Neural cell (in vitro differentiated cells): ENCODE data around the gene ZNF287. TPM values are rescaled to one million over a fixed set of nuclear protein-coding genes. Genes with fewer than 3 reads are reported as not detected.

Source experiments
- H2AFZ ChIP-seq: fragments of 200-600, 300-800 bp; sonication (generic), shearing (Covaris generic); 2 replicates; pipeline ENCODE4 v1.6.0; 2014; ENCODE audit warnings: low read depth, mild to moderate bottlenecking, antibody characterized with exemption, low read length, moderate library complexity
- H3F3A ChIP-seq: fragments of 200-600 bp; shearing (Covaris generic); 2 replicates; pipeline ENCODE4 v1.6.1; 2016; ENCODE audit warnings: mild to moderate bottlenecking, moderate library complexity, mixed read lengths, antibody characterized with exemption, low read length; ENCODE audit not compliant: insufficient read depth, poor library complexity, severe bottlenecking
- H3K27ac ChIP-seq: fragments of 200-600, 300-800 bp; sonication (generic), shearing (Covaris generic); 2 replicates; pipeline ENCODE4 v1.5.1; 2014; ENCODE audit warnings: mild to moderate bottlenecking, low read length, moderate library complexity
- H3K27me3 ChIP-seq: fragments of 300-800, 200-600 bp; sonication (generic), shearing (Covaris generic); 2 replicates; pipeline ENCODE4 v1.6.0; 2014; ENCODE audit warnings: mild to moderate bottlenecking, low read depth, low read length, moderate library complexity; ENCODE audit not compliant: insufficient read depth
- H3K36me3 ChIP-seq: fragments of 300-800, 200-600 bp; sonication (generic), shearing (Covaris generic); 2 replicates; pipeline ENCODE4 v1.5.1; 2014; ENCODE audit warnings: mild to moderate bottlenecking, antibody characterized with exemption, low read length, moderate library complexity; ENCODE audit not compliant: insufficient read depth
- H3K4me2 ChIP-seq: fragments of 300-800, 200-600 bp; sonication (generic), shearing (Covaris generic); 2 replicates; pipeline ENCODE4 v1.6.0; 2014; ENCODE audit warnings: mild to moderate bottlenecking, low read length
- H3K4me3 ChIP-seq: fragments of 300-800, 200-600 bp; sonication (generic), shearing (Covaris generic); 2 replicates; pipeline ENCODE4 v1.5.1; 2014; ENCODE audit warnings: mild to moderate bottlenecking, low read length, moderate library complexity
- H3K79me2 ChIP-seq: fragments of 200-600 bp; shearing (Covaris generic); replicated peaks from 2 replicates; pipeline ENCODE4 v1.6.0; 2014; ENCODE audit warnings: mild to moderate bottlenecking, low read length, moderate library complexity; ENCODE audit not compliant: insufficient read depth
- H3K9ac ChIP-seq: fragments of 300-800, 200-600 bp; sonication (generic), shearing (Covaris generic); 2 replicates; pipeline ENCODE4 v1.6.1; 2016; ENCODE audit warnings: mild to moderate bottlenecking, low read length, mixed read lengths
- H3K9me2 ChIP-seq: fragments of 200-600 bp; shearing (Covaris generic); 2 replicates; pipeline ENCODE4 v1.6.1; 2016; ENCODE audit warnings: mild to moderate bottlenecking, low read length, mixed read lengths; ENCODE audit not compliant: insufficient read depth
- H3K9me3 ChIP-seq: fragments of 200-600, 300-800 bp; sonication (generic), shearing (Covaris generic); 2 replicates; pipeline ENCODE4 v1.6.1; 2016; ENCODE audit warnings: mild to moderate bottlenecking, mixed run types, low read length, moderate library complexity, mixed read lengths
- H4K20me1 ChIP-seq: fragments of 200-600 bp; shearing (Covaris generic); 2 replicates; pipeline ENCODE4 v1.6.1; 2016; ENCODE audit warnings: mild to moderate bottlenecking, mixed run types; ENCODE audit not compliant: insufficient read depth
- EP300 ChIP-seq: fragments of 450-650 bp; conservative IDR thresholded peaks from 2 replicates; pipeline ENCODE4 v1.6.1; 2014; ENCODE audit warnings: antibody characterized with exemption, mild to moderate bottlenecking, moderate library complexity; ENCODE audit not compliant: poor library complexity, severe bottlenecking
- EZH2 ChIP-seq: fragments of 200-600, 300-800 bp; shearing (Covaris generic), sonication (generic); IDR thresholded peaks from 2 replicates; pipeline ENCODE4 v1.6.1; 2014; ENCODE audit warnings: antibody characterized with exemption, low read length, borderline replicate concordance, mild to moderate bottlenecking; ENCODE audit not compliant: insufficient read depth, poor library complexity, severe bottlenecking
- MXI1 ChIP-seq: fragments of 450-650 bp; conservative IDR thresholded peaks from 2 replicates; pipeline ENCODE4 v1.6.1; 2014; ENCODE audit warnings: antibody characterized with exemption, mild to moderate bottlenecking; ENCODE audit not compliant: poor library complexity, severe bottlenecking
- POLR2AphosphoS5 ChIP-seq: IDR thresholded peaks from 2 replicates; pipeline ENCODE4 v1.6.1; 2012
- RAD21 ChIP-seq: fragments of 450-650 bp; conservative IDR thresholded peaks from 2 replicates; pipeline ENCODE4 v1.6.1; 2014; ENCODE audit warnings: antibody characterized with exemption, mild to moderate bottlenecking, moderate library complexity
- SMC3 ChIP-seq: fragments of 450-650 bp; conservative IDR thresholded peaks from 2 replicates; pipeline ENCODE4 v1.6.1; 2014; ENCODE audit warnings: antibody characterized with exemption, mild to moderate bottlenecking, moderate library complexity; ENCODE audit not compliant: poor library complexity
- TAF1 ChIP-seq: IDR thresholded peaks from 2 replicates; pipeline ENCODE4 v1.6.1; 2012; ENCODE audit warnings: low read depth
- polyA plus RNA-seq: library from polyadenylated mRNA; depleted of rRNA; stranded (reverse); fragments of >200 nt; gene quantifications from 2 replicates; pipeline ENCODE4 v1.2.3, GENCODE V29; 2014
- TF ChIP-seq, protein P1 (sequence below): IDR thresholded peaks from 2 replicates; pipeline ENCODE4 v1.6.1; 2012; ENCODE audit warnings: borderline replicate concordance
- TF ChIP-seq, protein P2 (sequence below): fragments of 450-650 bp; IDR thresholded peaks from 2 replicates; pipeline ENCODE4 v1.5.1; 2014; ENCODE audit warnings: antibody characterized with exemption, mild to moderate bottlenecking, moderate library complexity; ENCODE audit not compliant: poor library complexity, severe bottlenecking

Gene ZNF287
- polyA plus RNA-seq, 1 donor from 2014 or later, result 12.6 TPM

DNA sequence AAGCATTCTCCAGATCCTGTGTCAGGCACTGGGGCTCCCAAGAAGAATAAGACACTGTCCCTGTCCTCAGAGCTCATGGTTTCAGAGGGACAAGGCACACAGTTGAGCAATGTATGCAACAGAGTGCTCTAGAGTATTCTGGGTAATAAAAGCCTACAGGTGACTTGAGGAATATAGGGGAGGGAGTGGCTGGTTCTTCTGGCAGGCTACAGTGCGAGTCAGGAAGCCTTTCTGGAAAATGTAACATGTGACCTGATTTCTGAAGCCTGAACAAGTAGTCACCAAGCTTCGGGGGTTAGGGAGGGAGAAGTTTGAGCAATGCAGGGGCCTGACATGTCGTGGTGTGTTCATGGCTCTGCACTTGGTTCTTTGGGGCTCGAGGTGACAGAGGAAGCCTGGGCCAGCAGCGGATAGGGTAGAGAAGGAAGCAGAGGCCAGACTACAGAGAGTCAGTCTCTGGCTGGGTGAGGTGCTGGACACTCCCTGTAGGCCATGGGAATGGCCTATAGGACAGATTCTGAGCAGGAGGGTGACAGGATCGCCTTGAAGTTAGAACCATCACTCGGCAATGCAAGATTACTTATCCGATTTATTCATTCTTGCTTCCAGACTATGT is 61.0 kb downstream of the ZNF287 start:
- Histone ChIP-seq H2AFZ (no peak overlapping the region), H3K27me3 (no peaks in the 10 kb centered on the region), H3K9me2 (no peaks in the 10 kb centered on the region), H3K9me3 (no peaks in the 10 kb centered on the region), H3K27ac (no peak overlapping the region), H3K9ac (no peak overlapping the region), H3K79me2 (no peaks in the 10 kb centered on the region), H3K4me3 (no peak overlapping the region), H3F3A (no peaks in the 10 kb centered on the region), H3K4me2 (no peak overlapping the region), H4K20me1 (no peaks in the 10 kb centered on the region), H3K36me3 (no peaks in the 10 kb centered on the region)
- TF ChIP-seq TAF1, result no peak
- TF ChIP-seq, protein P1, sequence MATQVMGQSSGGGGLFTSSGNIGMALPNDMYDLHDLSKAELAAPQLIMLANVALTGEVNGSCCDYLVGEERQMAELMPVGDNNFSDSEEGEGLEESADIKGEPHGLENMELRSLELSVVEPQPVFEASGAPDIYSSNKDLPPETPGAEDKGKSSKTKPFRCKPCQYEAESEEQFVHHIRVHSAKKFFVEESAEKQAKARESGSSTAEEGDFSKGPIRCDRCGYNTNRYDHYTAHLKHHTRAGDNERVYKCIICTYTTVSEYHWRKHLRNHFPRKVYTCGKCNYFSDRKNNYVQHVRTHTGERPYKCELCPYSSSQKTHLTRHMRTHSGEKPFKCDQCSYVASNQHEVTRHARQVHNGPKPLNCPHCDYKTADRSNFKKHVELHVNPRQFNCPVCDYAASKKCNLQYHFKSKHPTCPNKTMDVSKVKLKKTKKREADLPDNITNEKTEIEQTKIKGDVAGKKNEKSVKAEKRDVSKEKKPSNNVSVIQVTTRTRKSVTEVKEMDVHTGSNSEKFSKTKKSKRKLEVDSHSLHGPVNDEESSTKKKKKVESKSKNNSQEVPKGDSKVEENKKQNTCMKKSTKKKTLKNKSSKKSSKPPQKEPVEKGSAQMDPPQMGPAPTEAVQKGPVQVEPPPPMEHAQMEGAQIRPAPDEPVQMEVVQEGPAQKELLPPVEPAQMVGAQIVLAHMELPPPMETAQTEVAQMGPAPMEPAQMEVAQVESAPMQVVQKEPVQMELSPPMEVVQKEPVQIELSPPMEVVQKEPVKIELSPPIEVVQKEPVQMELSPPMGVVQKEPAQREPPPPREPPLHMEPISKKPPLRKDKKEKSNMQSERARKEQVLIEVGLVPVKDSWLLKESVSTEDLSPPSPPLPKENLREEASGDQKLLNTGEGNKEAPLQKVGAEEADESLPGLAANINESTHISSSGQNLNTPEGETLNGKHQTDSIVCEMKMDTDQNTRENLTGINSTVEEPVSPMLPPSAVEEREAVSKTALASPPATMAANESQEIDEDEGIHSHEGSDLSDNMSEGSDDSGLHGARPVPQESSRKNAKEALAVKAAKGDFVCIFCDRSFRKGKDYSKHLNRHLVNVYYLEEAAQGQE, result no peak
- no peak for TF ChIP-seq POLR2AphosphoS5
- TF ChIP-seq MXI1, result no peak
- TF ChIP-seq, protein P2, sequence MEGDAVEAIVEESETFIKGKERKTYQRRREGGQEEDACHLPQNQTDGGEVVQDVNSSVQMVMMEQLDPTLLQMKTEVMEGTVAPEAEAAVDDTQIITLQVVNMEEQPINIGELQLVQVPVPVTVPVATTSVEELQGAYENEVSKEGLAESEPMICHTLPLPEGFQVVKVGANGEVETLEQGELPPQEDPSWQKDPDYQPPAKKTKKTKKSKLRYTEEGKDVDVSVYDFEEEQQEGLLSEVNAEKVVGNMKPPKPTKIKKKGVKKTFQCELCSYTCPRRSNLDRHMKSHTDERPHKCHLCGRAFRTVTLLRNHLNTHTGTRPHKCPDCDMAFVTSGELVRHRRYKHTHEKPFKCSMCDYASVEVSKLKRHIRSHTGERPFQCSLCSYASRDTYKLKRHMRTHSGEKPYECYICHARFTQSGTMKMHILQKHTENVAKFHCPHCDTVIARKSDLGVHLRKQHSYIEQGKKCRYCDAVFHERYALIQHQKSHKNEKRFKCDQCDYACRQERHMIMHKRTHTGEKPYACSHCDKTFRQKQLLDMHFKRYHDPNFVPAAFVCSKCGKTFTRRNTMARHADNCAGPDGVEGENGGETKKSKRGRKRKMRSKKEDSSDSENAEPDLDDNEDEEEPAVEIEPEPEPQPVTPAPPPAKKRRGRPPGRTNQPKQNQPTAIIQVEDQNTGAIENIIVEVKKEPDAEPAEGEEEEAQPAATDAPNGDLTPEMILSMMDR, result no peak
- no peak for TF ChIP-seq RAD21
- no peak for TF ChIP-seq SMC3
- TF ChIP-seq EP300, result no peak
- no peak for TF ChIP-seq EZH2

DNA sequence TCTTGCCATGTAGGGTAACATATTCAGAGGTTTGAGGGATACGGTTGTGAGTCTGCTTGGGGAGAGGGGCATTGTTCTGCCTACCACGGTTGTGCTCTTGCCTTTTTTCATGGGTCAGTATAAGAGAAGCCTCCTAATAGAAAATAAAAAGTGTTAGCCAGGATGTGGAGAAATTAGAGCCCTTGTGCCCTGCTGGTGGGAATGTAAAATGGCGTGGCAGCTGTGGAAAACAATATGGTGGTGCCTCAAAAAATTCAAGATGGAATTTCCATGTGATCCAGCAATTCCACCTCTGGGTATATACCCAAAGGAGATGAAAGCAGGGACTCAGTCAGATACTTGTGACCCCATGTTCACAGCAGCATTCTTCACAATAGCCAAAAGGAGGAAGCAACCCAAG is 62.8 kb downstream of the ZNF287 start:
- H3F3A ChIP-seq, result no peaks in the 10 kb centered on the region
- H3K79me2 ChIP-seq, result no peaks in the 10 kb centered on the region
- no peaks in the 10 kb centered on the region for H4K20me1 ChIP-seq
- H3K9me3 ChIP-seq, result no peaks in the 10 kb centered on the region
- H3K36me3 ChIP-seq, result no peaks in the 10 kb centered on the region
- H2AFZ ChIP-seq, result no peak overlapping the region
- TF ChIP-seq, protein P2, result no peak
- TF ChIP-seq SMC3 (no peak), EZH2 (no peak)
- H3K27ac ChIP-seq, result no peak overlapping the region
- H3K9me2 ChIP-seq, result no peaks in the 10 kb centered on the region
- no peak overlapping the region for H3K9ac ChIP-seq
- no peak overlapping the region for H3K4me3 ChIP-seq
- no peak overlapping the region for H3K4me2 ChIP-seq
- H3K27me3 ChIP-seq, result no peaks in the 10 kb centered on the region
